ENCODE data around the gene TGFBR3.

Gene TGFBR3

DNA sequence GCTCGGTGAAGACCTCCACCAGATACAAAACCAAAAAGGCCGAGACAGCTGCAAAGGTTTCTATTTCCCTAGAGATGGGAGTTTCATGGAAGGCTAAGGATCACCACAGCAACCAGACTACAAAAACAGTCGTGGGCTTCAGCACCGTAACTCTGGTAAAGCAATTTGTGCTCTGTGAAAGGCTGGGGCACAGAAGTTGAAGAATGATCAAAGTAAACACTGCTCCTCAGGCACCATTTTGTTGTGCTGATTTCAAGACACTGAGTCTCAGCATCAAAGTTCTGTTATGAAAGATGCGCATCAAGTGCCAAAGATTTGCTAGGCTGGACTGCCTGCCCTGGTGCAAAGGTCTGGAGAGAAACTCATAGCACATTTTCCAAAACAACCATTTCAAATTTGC lies 116.2 kb downstream of the TGFBR3 start:
- TF ChIP-seq, protein P1, sequence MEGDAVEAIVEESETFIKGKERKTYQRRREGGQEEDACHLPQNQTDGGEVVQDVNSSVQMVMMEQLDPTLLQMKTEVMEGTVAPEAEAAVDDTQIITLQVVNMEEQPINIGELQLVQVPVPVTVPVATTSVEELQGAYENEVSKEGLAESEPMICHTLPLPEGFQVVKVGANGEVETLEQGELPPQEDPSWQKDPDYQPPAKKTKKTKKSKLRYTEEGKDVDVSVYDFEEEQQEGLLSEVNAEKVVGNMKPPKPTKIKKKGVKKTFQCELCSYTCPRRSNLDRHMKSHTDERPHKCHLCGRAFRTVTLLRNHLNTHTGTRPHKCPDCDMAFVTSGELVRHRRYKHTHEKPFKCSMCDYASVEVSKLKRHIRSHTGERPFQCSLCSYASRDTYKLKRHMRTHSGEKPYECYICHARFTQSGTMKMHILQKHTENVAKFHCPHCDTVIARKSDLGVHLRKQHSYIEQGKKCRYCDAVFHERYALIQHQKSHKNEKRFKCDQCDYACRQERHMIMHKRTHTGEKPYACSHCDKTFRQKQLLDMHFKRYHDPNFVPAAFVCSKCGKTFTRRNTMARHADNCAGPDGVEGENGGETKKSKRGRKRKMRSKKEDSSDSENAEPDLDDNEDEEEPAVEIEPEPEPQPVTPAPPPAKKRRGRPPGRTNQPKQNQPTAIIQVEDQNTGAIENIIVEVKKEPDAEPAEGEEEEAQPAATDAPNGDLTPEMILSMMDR (IDR thresholded peaks at IDR 0.05; ENCODE audit: insufficient read depth, low read depth, low read length, missing control alignments): no peak
- DNase-seq (ENCODE audit: low read depth): no peak
- H3K4me3 ChIP-seq (ENCODE audit: low read length): no peak overlapping the region

DNA sequence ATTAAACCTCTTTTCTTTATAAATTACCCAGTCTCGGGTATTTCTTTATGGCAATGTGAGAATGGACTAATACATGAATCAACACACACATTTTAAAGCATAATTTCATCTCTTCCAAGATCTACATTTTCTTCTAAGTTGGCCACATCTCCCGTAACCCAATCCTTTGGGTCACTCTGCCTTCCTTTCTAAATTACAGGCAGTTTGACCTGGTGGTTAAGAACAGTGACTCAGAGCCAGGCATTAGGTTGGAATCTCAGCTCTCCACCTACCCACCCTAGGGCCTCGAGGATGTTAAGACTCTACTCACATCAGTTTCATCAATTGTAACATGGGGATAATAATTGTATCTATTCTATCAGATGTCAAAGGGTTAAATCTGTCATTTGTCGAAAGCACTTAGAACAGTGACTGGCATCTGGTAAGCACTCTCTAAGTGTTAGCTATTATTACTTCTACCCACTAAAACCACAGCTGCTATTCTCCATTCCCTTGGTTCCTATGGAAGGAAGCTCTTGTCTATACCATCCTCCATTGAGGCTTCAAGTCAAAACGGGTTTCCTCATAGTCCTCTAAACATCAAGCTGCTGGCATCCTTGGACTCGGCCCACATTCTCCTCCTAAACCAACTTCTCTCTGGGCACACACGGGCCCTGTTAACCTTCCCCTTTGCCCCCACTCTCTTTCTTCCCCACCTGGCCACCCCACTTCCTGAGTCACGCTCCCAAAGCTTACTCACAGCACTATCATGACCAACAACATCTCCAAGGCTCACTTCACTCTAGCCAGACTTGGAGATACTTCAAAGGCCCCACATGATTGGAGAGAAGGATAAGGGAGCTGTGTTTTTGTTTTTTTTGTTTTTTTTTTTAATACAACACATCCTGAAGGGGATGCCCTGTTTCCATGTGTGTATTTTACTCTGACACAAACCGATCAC lies 116.9 kb downstream of the TGFBR3 start:
- no peak overlapping the region for H3K4me3 ChIP-seq (ENCODE audit: low read length)
- TF ChIP-seq, protein P1 (IDR thresholded peaks at IDR 0.05; ENCODE audit: insufficient read depth, low read depth, low read length, missing control alignments): no peak
- no peak for DNase-seq (ENCODE audit: low read depth)

DNA sequence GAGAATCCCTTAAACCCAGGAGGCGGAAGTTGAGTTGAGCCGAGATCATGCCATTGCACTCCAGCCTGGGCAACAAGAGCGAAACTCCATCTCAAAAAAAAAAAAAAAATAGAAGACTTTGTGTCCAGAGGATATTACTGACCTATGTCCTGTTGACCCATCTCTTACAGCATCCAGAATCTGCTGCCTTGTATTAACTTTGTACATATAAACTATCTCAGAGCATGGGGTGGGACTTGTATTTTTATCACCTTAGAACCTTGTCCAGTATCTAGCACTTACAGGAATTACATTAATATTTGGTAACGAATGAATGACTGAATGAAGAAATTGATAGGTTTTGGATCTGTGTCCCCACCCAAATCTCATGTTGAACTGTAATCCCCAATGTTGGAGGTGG lies 117.8 kb downstream of the TGFBR3 start:
- no peak for DNase-seq (ENCODE audit: low read depth)
- TF ChIP-seq, protein P1 (IDR thresholded peaks at IDR 0.05; ENCODE audit: insufficient read depth, low read depth, low read length, missing control alignments): no peak
- H3K4me3 ChIP-seq (ENCODE audit: low read length): no peak overlapping the region

DNA sequence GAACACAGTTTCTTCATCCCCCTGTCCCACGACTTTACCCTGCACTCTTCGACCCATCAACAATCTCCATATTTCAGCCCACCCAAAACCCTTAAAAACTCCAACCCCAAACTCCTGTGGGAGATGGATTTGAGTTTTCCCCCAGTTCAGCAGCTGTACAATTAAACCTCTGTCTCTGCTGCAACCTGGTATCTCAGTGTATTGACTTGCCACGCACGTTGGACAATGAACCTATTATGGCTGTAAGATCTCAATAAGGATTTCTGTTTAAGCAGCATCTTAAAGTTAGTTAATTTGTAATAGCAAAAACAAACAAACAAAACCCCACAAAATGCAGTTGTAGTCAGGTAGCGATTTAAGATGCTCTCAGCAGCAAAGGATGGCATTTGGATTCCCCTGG lies 119.1 kb downstream of the TGFBR3 start:
- H3K4me3 ChIP-seq (ENCODE audit: low read length): no peak overlapping the region
- TF ChIP-seq, protein P1 (IDR thresholded peaks at IDR 0.05; ENCODE audit: insufficient read depth, low read depth, low read length, missing control alignments): no peak
- no peak for DNase-seq (ENCODE audit: low read depth)

DNA sequence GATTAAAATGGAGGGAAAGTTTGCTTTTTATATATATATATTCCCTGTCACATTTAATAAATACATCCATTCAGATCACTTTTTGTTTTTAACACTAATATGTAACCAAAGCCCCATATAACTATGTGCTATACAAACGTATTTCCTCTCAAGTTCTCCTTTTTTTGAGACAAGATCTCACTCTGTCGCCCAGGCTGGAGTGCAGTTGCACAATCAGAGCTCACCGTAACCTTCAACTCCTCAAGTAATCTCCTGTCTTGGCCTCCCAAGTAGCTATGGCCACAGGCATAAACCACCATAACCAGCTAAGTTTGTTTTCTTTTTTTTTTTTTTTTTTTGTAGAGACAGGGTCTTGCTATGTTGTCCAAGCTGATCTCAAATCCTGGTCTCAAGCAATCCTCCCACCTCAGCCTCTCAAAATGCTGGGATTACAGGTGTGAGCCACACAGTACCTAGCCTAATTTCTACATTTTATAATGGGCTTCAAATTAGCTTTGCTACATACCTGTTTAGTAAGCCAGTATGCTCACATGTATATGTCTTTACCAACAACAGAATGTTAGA lies 120.0 kb downstream of the TGFBR3 start:
- TF ChIP-seq, protein P1 (IDR thresholded peaks at IDR 0.05; ENCODE audit: insufficient read depth, low read depth, low read length, missing control alignments): no peak
- no peak for DNase-seq (ENCODE audit: low read depth)
- H3K4me3 ChIP-seq (ENCODE audit: low read length): no peak overlapping the region

DNA sequence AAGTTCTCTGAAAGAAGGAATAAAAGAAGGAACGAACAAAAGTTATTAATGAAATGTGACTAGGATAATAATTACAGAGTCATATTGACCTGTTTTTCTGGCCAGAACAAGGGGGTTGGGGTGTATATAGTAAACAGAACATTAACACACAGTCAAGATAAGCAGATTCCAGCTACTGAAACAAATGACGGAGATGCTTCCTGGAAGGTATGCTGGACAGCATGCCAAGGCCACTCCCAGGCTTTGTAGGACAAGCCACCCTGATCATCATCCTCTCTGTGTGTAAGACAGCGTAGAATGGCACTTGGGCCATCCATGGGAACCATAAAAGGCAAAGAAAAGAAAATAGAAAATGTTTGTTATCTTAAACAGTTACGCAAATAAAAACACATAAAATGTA lies 120.7 kb downstream of the TGFBR3 start:
- TF ChIP-seq, protein P1 (IDR thresholded peaks at IDR 0.05; ENCODE audit: insufficient read depth, low read depth, low read length, missing control alignments): no peak
- no peak overlapping the region for H3K4me3 ChIP-seq (ENCODE audit: low read length)
- no peak for DNase-seq (ENCODE audit: low read depth)
